ENCODE results near the gene CORO1C.

CORO1C gene

GRCh38 chr12:108646600-108647579, 84.4 kb downstream of the CORO1C start:
- no peak for DNase-seq

GRCh38 chr12:108645686-108646599, 85.4 kb downstream of the CORO1C start:
- no peak for DNase-seq

- no peak for DNase-seq
These were observed 86.6 kb downstream of the CORO1C start for GRCh38 chr12:108644811-108645120.

GRCh38 chr12:108643941-108644810, 87.1 kb downstream of the CORO1C start:
- no peak for DNase-seq

- no peak for DNase-seq
These were observed 88.2 kb downstream of the CORO1C start for GRCh38 chr12:108642899-108643654.

- no peak for DNase-seq
These were observed 88.9 kb downstream of the CORO1C start for GRCh38 chr12:108642269-108642870.

- DNase-seq = no peak
These were observed 89.7 kb downstream of the CORO1C start for GRCh38 chr12:108641446-108642268.

GRCh38 chr12:108640802-108641445, 90.4 kb downstream of the CORO1C start:
- no peak for DNase-seq

GRCh38 chr12:108638997-108639822, 92.1 kb downstream of the CORO1C start:
- DNase-seq = no peak

- DNase-seq = no peak
These were observed 93.0 kb downstream of the CORO1C start for GRCh38 chr12:108638141-108638827.

GRCh38 chr12:108637222-108637971, 93.9 kb downstream of the CORO1C start:
- no peak for DNase-seq

GRCh38 chr12:108635997-108636808, 95.1 kb downstream of the CORO1C start:
- no peak for DNase-seq

GRCh38 chr12:108635201-108635996, 95.9 kb downstream of the CORO1C start:
- DNase-seq = peak; percentile 49

GRCh38 chr12:108634341-108634751, 97.0 kb downstream of the CORO1C start:
- peak; percentile 44 for DNase-seq

- peak; percentile 85 for DNase-seq
These were observed 97.6 kb downstream of the CORO1C start, which contains the start of gene SELPLG for GRCh38 chr12:108633534-108634248. Gene SELPLG, minus strand, starts transcription at chr12:108633894. Its CDS starts 9,587 bp downstream, at chr12:108624307.

Measured in activated gamma-delta T cell treated with Interleukin-2 at 50 U/mL for 16 hours (primary cell).